Measurements from ENCODE around the gene SYTL5. TPM values are rescaled to one million over a fixed set of nuclear protein-coding genes. Genes with fewer than 3 reads are reported as not detected.

The SYTL5 gene
- total RNA-seq, 1 experiment from 2014 or later: 0.26 TPM

GRCh38 chrX:38154340-38154739 lies 148.0 kb downstream of the SYTL5 start:
- no peaks in the 10 kb centered on the region for H3K36me3 ChIP-seq
- no peak overlapping the region for H3K27ac ChIP-seq
- no peak overlapping the region for H3K4me3 ChIP-seq
- no peaks in the 10 kb centered on the region for H3K27me3 ChIP-seq (replicated peaks)
- no peak for DNase-seq (ENCODE audit: low read depth in 1 of 2, low spot score in 2 of 2)
- H3K4me1 ChIP-seq (replicated peaks): no peaks in the 10 kb centered on the region
- H3K9me3 ChIP-seq (replicated peaks): no peaks in the 10 kb centered on the region

- H3K4me3 ChIP-seq: no peak overlapping the region
- DNase-seq (ENCODE audit: low read depth in 1 of 2, low spot score in 2 of 2): no peak
Measured at GRCh38 chrX:38154818-38155217, 148.5 kb downstream of the SYTL5 start.

GRCh38 chrX:38156838-38157237 lies 150.5 kb downstream of the SYTL5 start:
- Histone ChIP-seq H3K4me3 (no peak overlapping the region), H3K27ac (no peak overlapping the region), H3K9me3 (replicated peaks) (no peaks in the 10 kb centered on the region), H3K4me1 (replicated peaks) (no peaks in the 10 kb centered on the region), H3K36me3 (no peaks in the 10 kb centered on the region), H3K27me3 (replicated peaks) (no peaks in the 10 kb centered on the region)
- no peak for DNase-seq (ENCODE audit: low read depth in 1 of 2, low spot score in 2 of 2)

More at GRCh38 chrX:38154818-38155217, 148.5 kb downstream of the SYTL5 start:
- H3K9me3 ChIP-seq (replicated peaks): no peaks in the 10 kb centered on the region
- no peaks in the 10 kb centered on the region for H3K36me3 ChIP-seq
- no peaks in the 10 kb centered on the region for H3K4me1 ChIP-seq (replicated peaks)
- no peaks in the 10 kb centered on the region for H3K27me3 ChIP-seq (replicated peaks)
- no peak overlapping the region for H3K27ac ChIP-seq

- H3K36me3 ChIP-seq: no peaks in the 10 kb centered on the region
- H3K9me3 ChIP-seq (replicated peaks): no peaks in the 10 kb centered on the region
- H3K27ac ChIP-seq: no peak overlapping the region
- H3K4me3 ChIP-seq: no peak overlapping the region
- no peaks in the 10 kb centered on the region for H3K27me3 ChIP-seq (replicated peaks)
- DNase-seq (ENCODE audit: low read depth in 1 of 2, low spot score in 2 of 2): no peak
- H3K4me1 ChIP-seq (replicated peaks): no peaks in the 10 kb centered on the region
Measured at GRCh38 chrX:38163193-38163592, 156.8 kb downstream of the SYTL5 start.

GRCh38 chrX:38165023-38165422 lies 158.7 kb downstream of the SYTL5 start:
- Histone ChIP-seq H3K27ac (no peak overlapping the region), H3K27me3 (replicated peaks) (no peaks in the 10 kb centered on the region), H3K36me3 (no peaks in the 10 kb centered on the region), H3K4me1 (replicated peaks) (no peaks in the 10 kb centered on the region), H3K9me3 (replicated peaks) (no peaks in the 10 kb centered on the region), H3K4me3 (no peak overlapping the region)
- no peak for DNase-seq (ENCODE audit: low read depth in 1 of 2, low spot score in 2 of 2)

- no peaks in the 10 kb centered on the region for H3K27me3 ChIP-seq (replicated peaks)
- H3K9me3 ChIP-seq (replicated peaks): no peaks in the 10 kb centered on the region
- H3K4me3 ChIP-seq: no peak overlapping the region
- DNase-seq (ENCODE audit: low read depth in 1 of 2, low spot score in 2 of 2): peak in 1 of 2 experiments; percentile 27
- H3K36me3 ChIP-seq: no peaks in the 10 kb centered on the region
- H3K4me1 ChIP-seq (replicated peaks): no peaks in the 10 kb centered on the region
- H3K27ac ChIP-seq: no peak overlapping the region
Measured at GRCh38 chrX:38166478-38167083, 160.2 kb downstream of the SYTL5 start.

DNA sequence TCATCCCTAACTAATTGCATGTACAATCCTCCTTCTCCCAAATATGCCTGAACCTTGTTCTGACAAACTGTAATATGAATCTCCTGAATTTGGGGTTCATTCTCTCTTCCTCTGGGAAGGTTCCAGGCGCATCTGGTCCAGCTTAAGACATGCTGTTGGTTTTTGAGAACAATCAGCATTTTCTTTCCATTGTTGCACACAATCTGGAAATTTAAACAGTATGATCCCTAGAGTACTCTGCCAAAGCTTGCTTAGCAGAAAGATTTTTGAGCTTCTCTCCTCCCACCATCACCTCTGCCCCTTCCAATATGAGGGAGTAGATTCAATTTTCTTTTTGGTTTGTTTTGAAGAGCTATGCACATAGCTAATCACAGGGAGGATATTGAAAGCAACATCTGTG lies 164.2 kb downstream of the SYTL5 start:
- no peaks in the 10 kb centered on the region for H3K27me3 ChIP-seq (replicated peaks)
- no peak for DNase-seq (ENCODE audit: low read depth in 1 of 2, low spot score in 2 of 2)
- no peaks in the 10 kb centered on the region for H3K36me3 ChIP-seq
- H3K4me1 ChIP-seq (replicated peaks): no peaks in the 10 kb centered on the region
- no peaks in the 10 kb centered on the region for H3K9me3 ChIP-seq (replicated peaks)
- no peak overlapping the region for H3K27ac ChIP-seq
- H3K4me3 ChIP-seq: no peak overlapping the region

GRCh38 chrX:38172596-38172995 lies 166.2 kb downstream of the SYTL5 start:
- no peaks in the 10 kb centered on the region for H3K36me3 ChIP-seq
- no peak overlapping the region for H3K4me3 ChIP-seq
- no peaks in the 10 kb centered on the region for H3K4me1 ChIP-seq (replicated peaks)
- H3K9me3 ChIP-seq (replicated peaks): no peaks in the 10 kb centered on the region
- H3K27ac ChIP-seq: no peak overlapping the region
- no peak for DNase-seq (ENCODE audit: low read depth in 1 of 2, low spot score in 2 of 2)
- no peaks in the 10 kb centered on the region for H3K27me3 ChIP-seq (replicated peaks)

- Histone ChIP-seq H3K36me3 (no peaks in the 10 kb centered on the region), H3K27ac (no peak overlapping the region), H3K4me1 (replicated peaks) (no peaks in the 10 kb centered on the region), H3K27me3 (replicated peaks) (no peaks in the 10 kb centered on the region), H3K4me3 (no peak overlapping the region), H3K9me3 (replicated peaks) (no peaks in the 10 kb centered on the region)
- peak; percentile 12 to 42 for DNase-seq (ENCODE audit: low read depth in 1 of 2, low spot score in 2 of 2)
Measured at GRCh38 chrX:38175139-38175538, 168.8 kb downstream of the SYTL5 start.

DNA sequence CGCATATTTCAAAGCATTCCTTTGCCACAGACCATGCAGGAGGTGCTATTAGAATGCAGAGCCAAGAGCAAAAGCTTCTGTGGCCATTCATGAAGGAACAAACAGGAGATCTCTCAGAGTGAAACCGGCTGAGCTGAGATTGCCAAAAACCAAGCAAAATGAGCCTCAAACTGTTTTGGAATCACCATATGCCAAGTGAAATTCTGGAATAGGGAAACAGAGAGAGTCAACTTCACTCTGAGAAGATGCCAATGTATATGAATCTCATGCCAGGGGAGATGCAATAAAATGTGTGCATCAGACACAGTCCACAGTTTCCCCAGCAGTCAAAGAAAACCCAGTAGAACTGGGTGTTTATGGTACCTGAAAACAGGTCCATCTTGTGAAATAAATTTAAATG lies 172.0 kb downstream of the SYTL5 start:
- Histone ChIP-seq H3K27ac (no peak overlapping the region), H3K9me3 (replicated peaks) (no peaks in the 10 kb centered on the region), H3K36me3 (no peaks in the 10 kb centered on the region), H3K4me3 (no peak overlapping the region), H3K4me1 (replicated peaks) (no peaks in the 10 kb centered on the region), H3K27me3 (replicated peaks) (no peaks in the 10 kb centered on the region)
- no peak for DNase-seq (ENCODE audit: low read depth in 1 of 2, low spot score in 2 of 2)

Other genes with a start within 250 kb of the SYTL5 start
- gene CYBB, start 226.5 kb upstream of the SYTL5 start, total RNA-seq (2014; rRNA removed; shearing (Covaris generic)): 0.24 and 0.34 TPM in 2 replicates
- gene DYNLT3, start 159.0 kb upstream of the SYTL5 start, total RNA-seq (2014; rRNA removed; shearing (Covaris generic)): 60.0 and 63.7 TPM in 2 replicates
- 8.5 and 13.4 TPM in 2 replicates for gene SRPX, start 214.3 kb downstream of the SYTL5 start, total RNA-seq (2014; rRNA removed; shearing (Covaris generic))